Ishikawa (cell line): Measurements from ENCODE around the gene NUP107.

Experiments
- CEBPB ChIP-seq: IDR thresholded peaks from 2 replicates; pipeline ENCODE4 v1.6.1; 2012
- EP300 ChIP-seq: IDR thresholded peaks from 2 replicates; pipeline ENCODE4 v1.6.1; 2012; ENCODE audit warnings: borderline replicate concordance
- FOXM1 ChIP-seq: IDR thresholded peaks from 2 replicates; pipeline ENCODE4 v1.6.1; 2012; ENCODE audit warnings: low read depth, borderline replicate concordance
- MAX ChIP-seq: IDR thresholded peaks from 2 replicates; pipeline ENCODE4 v1.6.1; 2012
- RAD21 ChIP-seq: IDR thresholded peaks from 2 replicates; pipeline ENCODE4 v1.6.1; 2012; ENCODE audit warnings: low read depth
- REST ChIP-seq: IDR thresholded peaks from 2 replicates; pipeline ENCODE4 v1.6.1; 2012; ENCODE audit warnings: low read depth, mild to moderate bottlenecking
- TEAD4 ChIP-seq: IDR thresholded peaks from 2 replicates; pipeline ENCODE4 v1.6.1; 2012
- USF1 ChIP-seq: IDR thresholded peaks from 2 replicates; pipeline ENCODE4 v1.6.1; 2012
- YY1 ChIP-seq: IDR thresholded peaks from 2 replicates; pipeline ENCODE4 v1.6.1; 2012; ENCODE audit warnings: low read depth

GRCh38 chr12:68648179-68648578 is 38.6 kb upstream of the NUP107 start:
- TF ChIP-seq EP300, result no peak
- TF ChIP-seq FOXM1, result no peak
- TF ChIP-seq RAD21, result no peak
- no peak for TF ChIP-seq USF1
- TF ChIP-seq TEAD4, result no peak
- no peak for TF ChIP-seq CEBPB
- TF ChIP-seq YY1, result no peak
- no peak for TF ChIP-seq REST
- TF ChIP-seq MAX, result no peak
